ENCODE data around the gene VPS8. TPM values are rescaled to one million over a fixed set of nuclear protein-coding genes. Genes with fewer than 3 reads are reported as not detected.

VPS8 gene
- total and polyA plus RNA-seq, 2 of the 8 experiments (the other 6 are each of a cell fraction or from before 2014, with no cell fraction given): 13.0 to 41.0 TPM

Other genes with a start within 250 kb of the VPS8 start
- gene MAGEF1, start 100.1 kb upstream of the VPS8 start, total RNA-seq (2021; fragmentation: NEBNext Ultra II Directional; extraction: Animal tissue kit (Norgen Biotek cat#: 25700)): 54.1 and 56.7 TPM in 2 replicates
- 26.5 and 29.5 TPM in 2 replicates for gene MAGEF1, start 100.1 kb upstream of the VPS8 start, polyA plus RNA-seq (2011; rRNA removed)